Hypothalamus (tissue), 51 donors: ENCODE results near the gene PRPF6.
"Not testable (repeated sequence)": the region's sequence is repeated elsewhere in the genome, so short reads cannot be mapped to it uniquely, and the experiment has no call there.

ENCODE experiments used
- DNase-seq, 51 donors: peaks; one replicate each; lab custom pipeline; 2025; lab: John Stamatoyannopoulos, UW

The PRPF6 gene

GRCh38 chr20:63960654-63961621, 20.0 kb upstream of the PRPF6 start:
- DNase-seq = not testable (repeated sequence)

- DNase-seq = no peak
Measured at GRCh38 chr20:63961664-63962425, 19.1 kb upstream of the PRPF6 start.

- DNase-seq = no peak
Measured at GRCh38 chr20:63962426-63963347, 18.2 kb upstream of the PRPF6 start.

GRCh38 chr20:63963348-63963741, 17.6 kb upstream of the PRPF6 start:
- DNase-seq = no peak

GRCh38 chr20:63963784-63964301, 17.1 kb upstream of the PRPF6 start:
- no peak for DNase-seq

- no peak for DNase-seq
Measured at GRCh38 chr20:63964412-63964811, 16.5 kb upstream of the PRPF6 start.

- no peak for DNase-seq
Measured at GRCh38 chr20:63966172-63966943, 14.6 kb upstream of the PRPF6 start.

- no peak for DNase-seq
Measured at GRCh38 chr20:63966944-63967322, 14.0 kb upstream of the PRPF6 start.

- no peak for DNase-seq
Measured at GRCh38 chr20:63967330-63968135, 13.4 kb upstream of the PRPF6 start.

GRCh38 chr20:63968136-63968927, 12.6 kb upstream of the PRPF6 start:
- DNase-seq = no peak

- DNase-seq = peak in 4 of 51 donors; percentile 22 to 56 (median 38)
Measured at GRCh38 chr20:63968928-63969760, 11.8 kb upstream of the PRPF6 start.

- DNase-seq = peak in 27 of 51 donors; percentile 18 to 71 (median 44)
Measured at GRCh38 chr20:63969838-63970713, 10.9 kb upstream of the PRPF6 start, which contains the start of gene ZNF512B. ZNF512B (minus strand) TSS chr20:63969930; CDS start chr20:63967950, 1,980 bp downstream.

- DNase-seq = no peak
Measured at GRCh38 chr20:63970714-63971431, 10.1 kb upstream of the PRPF6 start.

- not testable (repeated sequence) for DNase-seq
Measured at GRCh38 chr20:63971960-63972311, 9.0 kb upstream of the PRPF6 start.
